AG10803 (cell line): Measurements from ENCODE around the gene COL18A1.
"Not testable (repeated sequence)": the region's sequence is repeated elsewhere in the genome, so short reads cannot be mapped to it uniquely, and the experiment has no call there.

Experiments
- DNase-seq: peaks from one replicate; pipeline ENCODE4 v3.0.0; 2010; ENCODE audit warnings: low read depth
- H3K4me3 ChIP-seq: 2 replicates; pipeline ENCODE4 v1.5.1; 2011; ENCODE audit warnings: mild to moderate bottlenecking, low read length, control low read depth
- TF ChIP-seq, protein P1 (sequence below): conservative IDR thresholded peaks from 2 replicates; pipeline ENCODE4 v1.5.1; 2011; ENCODE audit warnings: mild to moderate bottlenecking, low read length, control low read depth, inconsistent platforms

Gene COL18A1

DNA sequence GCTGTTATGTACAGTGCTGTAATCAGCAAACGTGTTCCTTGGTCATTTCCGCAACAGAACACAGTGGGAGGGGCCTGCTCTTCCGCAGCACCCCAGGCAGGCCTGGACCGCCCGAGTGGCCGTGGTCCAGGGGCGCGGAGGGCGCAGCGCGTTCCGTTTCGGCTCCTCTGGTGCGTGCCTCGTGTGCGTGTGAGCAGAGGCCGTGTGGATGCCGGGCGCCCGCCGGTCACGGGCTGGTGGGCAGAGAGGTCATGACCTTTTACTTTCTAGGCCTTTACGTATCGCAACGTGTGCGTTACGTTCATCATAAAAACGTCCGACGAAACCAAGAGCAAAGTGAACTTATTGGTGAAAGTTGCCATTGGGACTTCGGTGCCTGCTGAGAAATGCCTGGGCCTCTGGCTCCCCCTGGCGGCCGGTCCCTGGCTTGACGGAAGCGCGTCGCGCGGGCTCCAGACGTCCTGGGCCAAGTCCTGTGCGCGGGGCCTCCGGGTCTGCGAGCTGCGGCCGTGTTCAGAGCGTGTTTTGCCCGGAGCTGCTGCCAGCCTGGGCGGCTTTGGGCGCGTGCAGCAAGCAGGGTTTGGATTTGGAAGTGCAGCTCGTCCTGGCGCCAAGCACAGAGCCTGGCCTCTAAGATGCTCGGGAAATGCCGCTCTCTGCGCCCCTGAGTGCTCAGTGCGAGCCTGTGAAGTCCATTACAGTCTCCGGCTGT, 34.4 kb downstream of the COL18A1 start:
- DNase-seq, result peak; percentile 85
- H3K4me3 ChIP-seq, result peak overlapping the region; percentile 46
- TF ChIP-seq, protein P1, sequence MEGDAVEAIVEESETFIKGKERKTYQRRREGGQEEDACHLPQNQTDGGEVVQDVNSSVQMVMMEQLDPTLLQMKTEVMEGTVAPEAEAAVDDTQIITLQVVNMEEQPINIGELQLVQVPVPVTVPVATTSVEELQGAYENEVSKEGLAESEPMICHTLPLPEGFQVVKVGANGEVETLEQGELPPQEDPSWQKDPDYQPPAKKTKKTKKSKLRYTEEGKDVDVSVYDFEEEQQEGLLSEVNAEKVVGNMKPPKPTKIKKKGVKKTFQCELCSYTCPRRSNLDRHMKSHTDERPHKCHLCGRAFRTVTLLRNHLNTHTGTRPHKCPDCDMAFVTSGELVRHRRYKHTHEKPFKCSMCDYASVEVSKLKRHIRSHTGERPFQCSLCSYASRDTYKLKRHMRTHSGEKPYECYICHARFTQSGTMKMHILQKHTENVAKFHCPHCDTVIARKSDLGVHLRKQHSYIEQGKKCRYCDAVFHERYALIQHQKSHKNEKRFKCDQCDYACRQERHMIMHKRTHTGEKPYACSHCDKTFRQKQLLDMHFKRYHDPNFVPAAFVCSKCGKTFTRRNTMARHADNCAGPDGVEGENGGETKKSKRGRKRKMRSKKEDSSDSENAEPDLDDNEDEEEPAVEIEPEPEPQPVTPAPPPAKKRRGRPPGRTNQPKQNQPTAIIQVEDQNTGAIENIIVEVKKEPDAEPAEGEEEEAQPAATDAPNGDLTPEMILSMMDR, result peak; percentile 90

DNA sequence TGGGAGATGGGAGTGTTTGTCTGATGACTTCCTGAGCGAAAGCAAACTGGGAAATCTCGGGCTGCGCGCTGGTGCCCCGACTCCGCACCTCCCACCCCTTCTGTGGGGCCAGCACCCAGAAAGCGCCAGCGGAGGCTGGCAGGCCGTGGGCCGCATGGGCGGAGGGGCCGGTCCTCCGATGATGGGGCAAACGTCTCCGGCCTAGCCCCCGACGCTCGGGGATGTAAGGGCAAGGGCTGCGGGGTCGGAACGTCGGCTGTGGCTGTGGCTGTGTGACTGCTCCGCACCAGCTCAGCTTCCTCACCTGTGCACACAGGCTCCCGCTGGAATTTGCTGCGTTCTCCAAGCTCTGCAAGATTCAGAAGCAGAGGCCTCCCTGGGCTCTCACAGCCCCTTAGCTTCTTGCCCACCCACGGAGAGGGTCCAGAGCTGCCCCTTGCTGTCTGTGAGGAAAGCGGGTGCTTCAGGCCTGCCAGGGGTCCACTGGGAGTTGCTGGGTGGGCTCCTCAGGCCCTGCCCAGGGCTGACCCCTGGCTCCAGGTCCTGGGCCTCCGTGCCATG, 35.0 kb downstream of the COL18A1 start:
- H3K4me3 ChIP-seq, result no peak overlapping the region
- TF ChIP-seq, protein P1, result no peak
- DNase-seq, result no peak

DNA sequence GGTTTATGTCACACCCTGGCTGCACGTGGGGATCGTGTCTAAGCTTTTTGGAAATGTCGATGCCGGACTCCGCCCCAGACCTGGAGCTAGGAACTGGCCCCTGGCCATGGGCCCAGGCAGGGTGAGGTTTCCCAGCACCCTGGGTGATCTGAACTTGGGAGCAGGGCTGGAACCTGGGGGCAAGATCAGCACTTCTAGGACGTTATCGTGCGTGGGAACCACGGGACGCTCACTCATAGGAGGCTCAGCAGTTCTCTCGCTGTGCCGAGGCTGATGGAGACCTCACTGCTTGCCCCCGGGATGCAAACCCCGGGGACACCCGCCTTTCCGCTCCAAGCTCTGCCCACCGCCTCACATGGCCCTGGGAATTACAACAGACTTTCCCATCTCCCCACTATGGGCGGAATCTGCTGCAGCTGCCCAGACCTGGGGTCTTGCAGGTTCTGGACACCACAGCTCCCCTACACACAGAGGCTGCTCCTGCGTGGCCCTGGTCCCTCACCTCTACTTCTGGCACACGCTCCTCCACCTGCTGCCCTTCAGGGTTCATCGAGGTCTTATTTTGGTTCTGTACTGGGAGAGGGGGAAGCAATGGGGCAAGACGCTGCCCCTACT, 35.9 kb downstream of the COL18A1 start:
- no peak overlapping the region for H3K4me3 ChIP-seq
- no peak for DNase-seq
- TF ChIP-seq, protein P1, result no peak

DNA sequence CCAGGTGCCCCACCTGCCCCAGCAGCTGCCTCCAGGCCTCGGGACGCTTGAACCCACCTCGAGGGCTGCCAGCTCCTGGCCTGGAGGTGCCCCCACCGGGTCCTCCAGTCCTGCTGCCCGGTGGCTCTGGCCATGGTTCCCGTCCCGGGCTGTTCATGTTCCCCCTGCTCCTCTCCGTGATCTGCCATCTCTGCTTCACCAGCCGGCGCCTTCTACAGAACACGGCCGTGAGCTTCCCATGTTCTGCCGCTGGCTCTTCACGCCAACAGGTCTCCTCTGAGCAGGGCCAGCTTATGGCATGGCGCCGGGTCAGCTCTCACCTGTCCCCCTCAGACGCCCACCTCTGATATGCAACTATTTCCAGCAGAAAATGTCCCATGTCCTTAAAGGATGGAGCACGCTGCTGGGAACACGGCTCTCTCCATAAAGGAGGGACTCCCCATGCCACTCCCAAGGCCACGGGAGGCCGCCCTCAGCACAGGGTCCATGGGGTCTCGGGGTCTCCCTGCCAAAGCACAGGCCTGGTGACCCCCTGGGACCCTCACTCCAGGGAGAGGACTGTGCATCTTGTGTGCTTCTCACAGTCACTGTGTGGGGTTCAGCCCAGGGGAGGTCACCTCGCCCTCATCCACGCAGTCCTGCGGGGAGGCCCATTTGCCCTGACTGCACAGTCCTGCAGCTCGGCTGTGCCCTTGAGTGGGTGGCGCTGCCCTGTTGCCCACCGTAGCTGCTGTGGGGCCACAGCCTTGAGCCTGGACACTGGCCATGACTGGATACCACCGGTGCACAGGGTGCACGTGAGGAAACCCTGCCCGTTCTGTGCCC, 36.7 kb downstream of the COL18A1 start:
- DNase-seq, result no peak
- TF ChIP-seq, protein P1, result no peak

DNA sequence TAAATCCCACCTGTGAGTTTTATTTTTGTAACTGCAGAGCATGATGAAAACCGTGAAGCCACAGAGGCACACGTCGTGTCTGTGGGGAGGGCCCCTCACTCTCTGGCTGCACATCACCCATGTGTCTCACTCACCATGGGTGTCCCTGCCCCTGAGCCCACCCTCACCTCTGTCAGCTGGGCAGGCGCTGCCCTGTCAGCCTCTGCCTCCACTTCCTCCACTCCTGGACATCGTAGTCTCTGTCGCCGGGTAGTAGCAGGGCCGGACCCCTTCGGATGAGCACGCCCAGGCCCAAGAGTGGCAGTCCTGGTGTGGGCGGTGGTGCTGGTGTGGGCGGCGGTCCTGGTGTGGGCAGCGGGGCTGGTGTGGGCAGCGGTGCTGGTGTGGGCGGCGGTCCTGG, 37.3 kb downstream of the COL18A1 start:
- no peak overlapping the region for H3K4me3 ChIP-seq
- TF ChIP-seq, protein P1, result no peak
- DNase-seq, result no peak

More for the DNA sequence above, 36.7 kb downstream of the COL18A1 start:
- no peak overlapping the region for H3K4me3 ChIP-seq

DNA sequence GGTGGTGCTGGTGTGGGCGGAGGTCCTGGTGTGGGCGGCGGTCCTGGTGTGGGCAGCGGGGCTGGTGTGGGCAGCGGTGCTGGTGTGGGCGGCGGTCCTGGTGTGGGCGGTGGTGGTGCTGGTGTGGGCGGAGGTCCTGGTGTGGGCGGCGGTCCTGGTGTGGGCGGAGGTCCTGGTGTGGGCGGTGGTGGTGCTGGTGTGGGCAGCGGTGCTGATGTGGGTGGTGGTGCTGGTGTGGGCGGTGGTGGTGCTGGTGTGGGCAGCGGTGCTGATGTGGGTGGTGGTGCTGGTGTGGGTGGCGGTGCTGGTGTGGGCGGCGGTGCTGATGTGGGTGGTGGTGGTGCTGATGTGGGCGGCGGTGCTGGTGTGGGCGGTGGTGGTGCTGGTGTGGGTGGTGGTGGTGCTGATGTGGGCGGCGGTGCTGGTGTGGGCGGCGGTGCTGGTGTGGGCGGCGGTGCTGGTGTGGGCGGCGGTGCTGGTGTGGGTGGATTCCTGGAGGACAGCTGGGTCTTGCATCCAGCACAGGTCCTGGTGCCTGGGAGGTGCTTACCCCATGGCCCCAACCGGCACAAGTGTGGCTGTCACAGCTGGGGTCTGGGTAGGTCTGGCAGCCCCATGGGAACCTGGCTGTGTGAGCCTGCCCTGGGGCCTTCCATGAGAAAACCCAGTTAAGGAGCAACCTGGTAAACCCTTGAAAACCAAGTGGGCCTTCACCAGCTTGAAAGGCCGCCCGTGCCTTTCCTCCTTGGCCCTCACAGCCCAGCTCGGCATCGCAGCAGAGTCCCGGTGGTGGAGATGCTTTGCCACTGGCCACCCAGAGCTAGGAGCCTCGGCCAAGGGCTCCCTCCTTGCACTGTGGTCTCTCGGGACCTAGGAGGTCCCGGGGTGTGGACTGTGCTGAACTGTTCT, 38.0 kb downstream of the COL18A1 start:
- H3K4me3 ChIP-seq, DNase-seq: not testable (repeated sequence)
